Activated effector memory CD4-positive, alpha-beta T cell treated with Interleukin-2 at 50 U/mL for 16 hours (primary cell): ENCODE measurements around the gene AVPI1.
A peak's percentile ranks its signal among the peaks of the same experiment; 100 is the strongest.
"Not testable (repeated sequence)": the region's sequence is repeated elsewhere in the genome, so short reads cannot be mapped to it uniquely, and the experiment has no call there.

Experiments used
- DNase-seq: peaks from one replicate; pipeline ENCODE4 v3.0.0-alpha.2; 2020

The AVPI1 gene

DNA sequence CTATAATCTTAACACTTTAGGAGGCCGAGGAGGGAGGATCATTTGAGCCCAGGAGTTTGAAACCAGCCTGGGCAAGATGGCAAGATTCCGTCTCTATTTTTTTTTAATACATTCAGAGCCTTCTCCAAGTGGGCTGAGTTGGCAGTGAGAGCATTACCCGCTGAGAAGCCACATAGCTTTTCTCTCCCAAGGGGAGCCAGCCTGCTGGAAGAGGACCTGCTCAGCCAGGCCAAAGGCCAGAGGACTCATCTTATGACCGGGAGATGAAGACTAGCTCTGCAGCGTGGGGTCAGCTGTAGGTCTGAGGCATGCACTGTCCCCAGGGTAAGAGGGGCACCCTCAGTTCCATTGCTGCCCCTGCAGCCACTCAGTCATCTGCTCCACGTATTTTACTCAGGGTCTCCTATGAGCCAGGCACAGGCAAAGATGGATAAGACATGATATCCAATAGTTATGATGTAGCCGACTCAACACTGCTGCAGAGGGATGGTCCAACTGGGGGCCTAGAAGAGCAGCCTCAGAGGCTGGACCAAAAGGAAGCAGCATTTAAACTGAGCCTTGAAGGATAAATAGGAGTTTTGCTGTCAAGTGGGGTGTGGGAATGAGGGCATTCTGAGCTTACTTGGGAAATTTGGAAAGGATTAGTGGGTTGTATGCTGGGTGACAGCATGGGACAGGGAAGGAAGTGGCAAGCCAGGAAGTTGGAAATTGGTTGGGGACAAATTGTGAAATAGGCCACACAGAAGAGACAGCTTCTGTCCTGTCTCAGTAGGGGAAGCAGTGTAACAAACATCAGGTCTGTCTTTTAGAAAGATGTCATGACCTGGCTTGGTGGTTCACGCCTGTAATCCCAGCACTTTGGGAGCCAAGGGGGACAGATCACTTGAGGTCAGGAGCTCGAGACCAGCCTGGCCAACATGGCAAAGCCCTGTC lies 24.9 kb upstream of the AVPI1 start:
- DNase-seq = no peak

DNA sequence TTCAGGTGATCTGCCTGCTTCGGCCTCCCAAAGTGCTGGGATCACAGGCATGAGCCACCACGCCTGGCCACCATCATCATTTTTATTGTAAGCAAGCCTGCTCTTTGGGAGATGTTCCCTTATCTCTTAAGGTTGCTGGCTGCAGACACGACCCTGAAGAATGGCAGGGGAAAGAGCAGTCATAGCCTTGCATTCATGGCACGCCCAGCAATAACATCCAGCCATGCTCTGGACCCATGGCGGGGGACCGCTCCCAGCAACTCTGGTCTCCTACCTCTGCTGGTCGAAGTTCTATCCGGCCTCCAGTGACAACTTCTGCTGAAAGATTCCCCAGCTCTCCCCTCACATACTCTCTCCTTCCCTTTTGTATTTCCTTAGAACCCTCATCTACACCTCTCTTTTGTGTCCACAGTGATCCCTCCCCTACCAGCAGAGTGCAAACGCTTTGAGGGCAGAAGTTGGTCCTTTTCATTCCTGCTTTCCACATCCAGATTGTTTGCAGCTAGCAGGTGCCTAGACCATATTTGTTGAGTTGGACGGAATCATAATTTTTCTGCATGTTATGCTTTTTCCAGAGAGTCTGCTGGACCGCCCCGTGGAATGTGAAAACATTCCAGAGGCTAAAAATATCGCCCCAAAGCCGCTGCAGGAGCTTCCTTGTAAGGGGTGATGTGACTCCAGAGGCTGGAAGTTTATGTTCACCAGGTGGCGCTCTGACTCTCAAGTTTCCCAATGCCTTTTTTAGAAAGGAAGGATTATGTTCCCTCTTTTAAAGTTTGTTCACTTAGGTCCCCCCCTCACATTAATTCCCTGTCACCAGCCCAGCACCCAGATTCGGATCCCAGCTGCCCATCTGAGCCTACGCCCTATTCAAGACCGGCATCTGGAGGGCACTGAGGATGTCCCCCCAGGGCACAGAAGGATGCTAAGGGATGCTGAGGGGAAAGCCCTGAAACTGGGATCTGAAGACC lies 22.2 kb upstream of the AVPI1 start:
- DNase-seq = no peak

DNA sequence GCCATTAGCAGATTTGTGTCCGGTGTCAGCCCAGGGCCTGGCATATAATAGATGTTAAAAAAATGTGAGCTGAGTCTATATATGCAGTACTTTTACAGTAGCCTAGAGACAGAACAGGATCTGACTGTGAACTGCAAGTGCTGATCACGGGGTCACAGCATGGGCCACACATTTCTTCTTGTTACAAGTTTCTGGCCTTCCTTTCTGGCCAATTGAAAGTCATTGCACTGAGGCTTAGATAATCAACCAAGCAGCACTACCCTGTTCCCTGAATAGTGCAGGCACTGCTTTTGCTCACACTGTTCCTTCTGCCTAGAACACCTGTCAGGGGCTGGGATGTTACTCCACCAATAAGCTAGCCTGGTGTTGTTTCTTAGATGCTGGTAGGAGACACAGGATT lies 21.1 kb upstream of the AVPI1 start:
- DNase-seq = no peak

DNA sequence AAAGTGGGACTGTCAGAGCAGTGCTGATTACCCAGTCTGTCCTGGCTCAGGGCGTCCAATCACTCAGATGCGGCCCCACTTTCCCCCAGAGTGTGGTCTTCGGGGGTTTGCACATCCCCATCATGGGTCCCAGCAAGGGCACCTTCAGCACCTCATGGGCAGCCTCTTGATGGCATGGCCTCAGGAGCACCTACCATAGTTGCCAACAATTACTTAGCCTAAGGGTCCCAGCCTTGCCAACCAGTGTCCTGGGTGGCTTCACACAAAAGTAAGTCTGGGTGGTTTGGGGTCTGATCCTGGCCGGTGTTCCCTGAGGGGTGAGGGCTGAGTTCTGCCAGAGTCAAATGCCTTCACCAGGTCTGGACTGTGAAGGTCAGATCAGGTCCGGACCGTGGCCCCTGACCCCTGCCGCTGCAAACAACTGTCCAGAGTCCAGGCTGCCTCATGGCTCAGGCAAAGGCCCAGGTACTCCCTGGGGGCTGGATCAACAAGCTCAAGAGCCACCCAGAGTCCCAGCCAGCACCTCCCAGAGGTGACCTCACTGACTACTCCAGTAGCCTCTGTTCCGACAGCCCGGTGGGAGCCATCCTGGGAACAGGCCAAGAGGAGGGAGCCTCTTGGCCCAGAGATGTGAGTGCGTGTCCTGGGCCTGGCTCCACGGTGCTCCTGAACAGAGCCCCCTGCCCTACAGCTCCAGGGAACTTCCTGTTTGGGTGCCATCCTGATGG lies 20.3 kb upstream of the AVPI1 start:
- DNase-seq = no peak

DNA sequence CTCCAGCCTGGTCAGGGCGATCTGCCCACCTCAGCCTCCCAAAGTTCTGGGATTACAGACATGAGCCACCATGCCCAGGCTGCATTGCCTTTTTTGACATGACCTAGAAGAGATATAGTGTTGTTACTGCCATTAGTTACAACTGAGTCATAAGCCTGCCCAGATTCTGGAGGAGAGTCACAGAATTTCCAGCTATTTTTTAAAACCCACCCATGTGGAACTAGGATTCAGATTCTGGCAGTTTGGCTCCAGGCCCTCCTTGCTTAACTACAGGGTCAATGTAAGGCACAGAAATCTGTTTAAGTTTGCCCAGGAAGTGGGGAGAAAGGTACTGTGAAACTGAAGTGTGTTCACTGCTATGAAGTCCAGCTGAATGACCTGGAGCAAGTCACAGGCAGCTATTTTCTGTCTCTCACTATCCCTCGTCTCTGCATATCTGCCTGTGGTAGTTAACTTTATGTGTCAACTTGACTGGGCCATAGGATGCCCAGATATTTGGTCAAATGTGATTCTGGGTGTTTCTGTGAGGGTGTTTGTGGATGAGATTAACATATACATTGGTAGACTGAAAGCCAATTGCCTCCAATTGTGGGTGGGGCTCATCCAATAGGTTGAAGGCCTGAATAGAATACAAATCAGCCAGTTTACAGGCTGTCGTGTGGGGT lies 18.1 kb upstream of the AVPI1 start:
- DNase-seq = no peak

DNA sequence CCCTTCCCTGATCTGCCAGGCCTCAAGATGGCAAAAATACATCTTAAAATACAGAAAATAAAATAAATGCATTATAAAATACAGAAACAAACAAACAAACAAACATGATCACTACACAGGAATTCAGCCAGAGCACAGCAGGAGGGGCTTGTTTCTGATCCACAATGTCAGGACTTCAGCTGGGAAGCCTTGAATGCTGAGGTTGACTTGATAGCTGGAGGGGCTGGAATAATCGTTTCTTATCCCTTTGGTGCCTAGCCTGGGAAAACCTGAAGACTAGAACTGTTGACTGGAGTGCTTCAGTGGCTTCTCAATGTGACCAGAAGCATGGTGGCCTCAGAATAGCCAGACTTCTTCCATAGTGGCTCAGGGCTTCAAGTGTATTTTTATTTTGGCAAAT lies 17.3 kb upstream of the AVPI1 start:
- no peak for DNase-seq

DNA sequence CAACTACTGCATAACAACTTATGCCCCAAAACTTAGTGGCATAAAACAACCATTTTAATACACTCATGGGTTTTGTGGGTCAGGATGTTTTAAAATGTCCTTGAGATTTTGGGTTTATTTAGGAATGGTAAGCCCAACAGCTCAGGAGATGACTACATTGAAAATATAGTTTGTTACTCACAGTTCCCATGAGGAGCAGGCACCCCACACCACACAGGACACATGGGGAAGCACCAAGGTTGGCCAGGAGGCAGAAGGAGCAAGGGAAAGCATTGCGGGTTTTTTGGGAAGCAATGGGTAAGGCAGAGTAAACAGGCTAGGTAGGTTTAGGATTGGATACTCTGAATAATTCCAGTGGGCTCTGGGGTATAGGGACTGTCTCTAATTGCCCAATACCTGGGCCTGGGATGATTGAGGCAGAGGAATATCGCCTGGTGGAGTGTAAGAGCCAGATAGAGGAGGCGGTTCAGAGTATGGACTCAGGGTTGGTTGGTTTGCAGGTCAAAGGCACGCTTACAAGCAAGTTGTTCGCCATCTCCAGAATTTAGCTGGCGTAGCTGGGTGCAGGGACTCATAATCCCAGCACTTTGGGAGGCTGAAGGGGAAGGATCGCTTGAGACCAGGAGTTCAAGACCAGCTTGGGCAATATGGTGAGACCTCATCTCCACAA lies 16.5 kb upstream of the AVPI1 start:
- no peak for DNase-seq

DNA sequence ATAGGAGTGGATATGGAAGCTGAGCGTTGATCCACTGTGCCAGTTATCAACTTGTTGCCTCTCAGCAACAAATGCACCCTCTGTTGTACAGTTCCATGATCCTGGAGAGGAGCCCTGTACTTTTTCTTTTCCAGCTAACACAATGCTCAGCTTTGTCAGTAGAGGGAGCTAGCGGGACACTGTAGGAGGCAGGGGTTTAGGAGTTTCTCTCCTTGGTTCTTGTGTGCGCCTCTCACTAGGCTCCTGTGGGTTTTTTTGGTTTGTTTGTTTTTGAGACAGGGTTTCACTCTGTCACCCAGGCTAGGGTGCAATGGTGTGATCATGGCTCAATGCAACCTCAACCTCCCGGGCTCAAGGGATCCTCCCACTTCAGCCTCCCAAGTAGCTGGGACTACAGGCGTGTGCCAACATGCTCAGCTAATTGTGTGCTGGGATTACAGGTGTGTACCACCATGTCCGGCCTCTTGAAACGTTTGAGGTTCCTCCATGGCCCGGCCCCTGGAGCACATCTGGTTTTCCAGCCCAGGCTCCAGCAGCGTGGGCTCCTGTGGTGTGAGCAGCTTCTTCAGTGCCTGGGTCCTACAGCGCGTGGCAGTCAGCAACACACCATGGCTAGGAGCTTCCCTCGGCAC lies 14.5 kb upstream of the AVPI1 start:
- DNase-seq = no peak

DNA sequence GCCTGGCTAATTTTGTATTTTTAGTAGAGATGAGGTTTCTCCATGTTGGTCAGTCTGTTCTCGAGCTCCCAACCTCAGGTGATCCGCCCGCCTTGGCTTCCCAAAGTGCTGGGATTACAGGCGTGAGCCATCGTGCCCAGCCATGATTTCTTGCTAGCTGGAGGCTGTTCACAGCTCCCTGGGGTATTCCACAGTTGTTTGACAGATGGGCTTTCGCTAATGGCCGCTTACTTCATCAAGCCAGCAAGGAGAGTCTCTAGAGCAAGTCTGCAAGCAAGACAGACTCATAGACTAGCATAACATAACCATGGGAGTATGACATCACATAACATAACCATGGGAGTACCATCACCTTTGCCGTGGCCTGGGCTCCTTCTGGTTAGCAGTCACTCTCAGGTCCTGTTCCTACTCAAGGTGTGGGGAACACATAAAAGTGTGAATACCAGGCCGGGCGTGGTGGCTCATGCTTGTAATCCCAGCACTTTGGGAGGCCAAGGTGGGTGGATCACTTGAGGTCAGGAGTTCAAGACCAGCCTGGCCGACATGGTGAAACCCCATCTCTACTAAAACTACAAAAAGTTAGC lies 11.1 kb upstream of the AVPI1 start:
- not testable (repeated sequence) for DNase-seq

DNA sequence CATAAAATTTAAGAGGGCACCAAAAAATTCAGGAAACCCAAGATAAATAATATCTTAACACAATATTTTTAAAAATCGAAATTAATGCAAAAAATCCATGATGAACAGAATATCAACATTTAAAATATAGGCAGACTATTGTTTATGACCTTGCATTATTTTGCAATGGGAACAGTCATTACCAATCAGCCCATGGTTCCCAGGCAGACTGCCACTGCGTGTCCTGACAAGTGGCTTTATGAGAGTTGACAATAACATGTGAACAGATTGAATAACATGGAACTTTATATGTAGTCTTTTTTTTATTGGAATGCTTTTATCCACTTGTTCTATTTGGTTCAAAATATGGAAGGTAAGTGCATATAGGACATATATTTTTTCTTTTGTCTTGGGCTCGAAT lies 3.1 kb upstream of the AVPI1 start:
- DNase-seq = no peak

DNA sequence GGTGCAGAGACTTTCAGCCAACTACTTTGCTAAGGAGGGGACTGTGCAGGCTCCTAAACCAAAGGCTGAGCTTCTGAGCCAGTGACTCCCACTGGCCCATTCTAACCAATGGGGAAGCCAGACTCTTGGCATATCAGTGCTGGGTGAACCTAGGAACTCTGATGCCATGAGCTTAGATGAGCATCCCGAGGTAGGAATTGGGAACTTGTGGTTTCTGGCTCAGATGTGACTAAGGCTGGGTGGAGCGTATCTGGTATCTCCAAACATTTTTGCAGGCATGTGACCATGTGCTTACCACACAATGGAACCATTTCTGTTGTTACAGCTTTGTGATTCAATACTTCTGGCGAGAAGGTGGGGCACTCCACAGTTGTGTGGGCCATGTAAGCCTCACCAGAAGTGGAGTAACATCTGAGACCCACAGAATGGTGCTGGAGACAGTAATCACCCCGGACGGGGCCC lies 2.5 kb upstream of the AVPI1 start:
- DNase-seq = no peak

DNA sequence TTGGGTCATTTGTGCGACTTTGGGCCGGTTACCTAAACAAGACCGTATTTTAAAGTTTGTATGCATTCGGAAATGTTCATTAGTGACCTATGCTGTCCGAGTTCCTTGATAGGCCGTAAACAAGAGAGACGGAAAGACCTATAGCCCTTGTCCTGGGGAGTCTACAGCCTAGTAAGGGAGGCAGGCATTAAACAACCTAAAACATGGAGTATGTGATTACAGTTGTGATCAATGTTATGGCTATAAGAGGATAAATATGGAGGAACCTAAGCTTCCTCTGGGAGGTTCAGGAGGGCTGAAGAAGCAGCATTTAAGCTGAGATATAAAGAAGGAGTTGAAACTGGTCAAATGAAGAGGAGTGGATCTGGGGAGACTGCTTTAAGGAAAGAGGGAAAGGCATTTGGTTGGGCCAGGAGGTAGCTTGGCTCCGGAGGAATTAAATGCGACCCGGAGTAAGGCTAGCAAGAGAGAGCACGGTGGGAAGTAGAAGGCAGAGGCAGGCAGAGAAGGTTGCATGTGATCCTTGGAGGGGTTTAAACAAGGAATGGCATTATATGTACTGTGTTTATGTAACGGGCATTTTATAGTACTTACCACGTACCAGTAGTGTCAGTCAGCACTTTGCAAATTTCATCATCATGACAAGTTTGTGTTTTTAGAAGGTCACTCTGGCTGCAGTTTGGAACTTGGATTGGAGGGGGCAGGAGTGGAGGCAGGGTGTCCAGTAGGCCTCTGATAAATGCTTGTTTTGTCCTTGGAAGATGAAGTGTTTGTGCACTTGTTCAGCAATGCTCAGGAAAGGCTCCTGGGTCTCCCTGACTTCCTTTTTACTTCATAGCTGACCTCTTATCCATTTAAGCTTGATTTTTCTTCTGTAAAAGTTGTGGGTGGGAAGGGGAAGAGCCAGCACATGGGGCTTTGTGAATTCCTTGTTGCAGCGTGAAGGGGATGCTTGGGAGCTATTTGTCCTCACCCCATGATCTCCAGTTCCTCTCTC lies 1.0 kb upstream of the AVPI1 start:
- DNase-seq = no peak

DNA sequence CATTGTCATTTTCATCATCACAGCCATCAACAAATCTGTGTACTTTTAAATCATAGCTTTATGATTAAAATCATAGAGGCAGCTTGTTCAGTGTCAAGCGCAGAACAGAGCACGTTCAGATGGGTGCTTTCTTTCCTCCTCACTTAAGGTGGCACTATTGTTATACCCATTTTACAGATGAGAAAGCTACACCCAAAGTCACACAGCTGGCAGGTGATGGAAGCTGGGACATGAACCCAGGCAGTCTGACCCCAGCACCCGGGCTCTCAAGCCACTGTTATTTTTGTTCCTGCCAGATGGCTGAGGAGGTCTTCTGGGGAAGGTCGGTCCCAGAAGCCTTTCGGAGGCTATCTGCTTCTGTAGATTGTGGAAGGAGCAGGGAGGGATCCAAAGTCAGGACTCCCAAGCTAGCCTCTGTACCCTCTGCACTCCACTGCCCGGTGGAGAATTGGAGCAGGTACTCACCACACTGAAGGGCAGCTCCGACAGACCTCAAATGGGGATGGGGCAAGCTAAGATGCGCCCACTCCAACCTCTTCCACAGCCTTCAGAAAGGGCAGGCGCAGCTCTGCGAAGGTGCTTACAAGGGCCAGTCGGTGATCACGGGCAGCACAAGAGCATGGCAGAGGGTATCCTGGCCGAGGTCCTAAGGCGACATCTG lies 610 bp downstream of the AVPI1 start:
- peak; percentile 6 for DNase-seq

DNA sequence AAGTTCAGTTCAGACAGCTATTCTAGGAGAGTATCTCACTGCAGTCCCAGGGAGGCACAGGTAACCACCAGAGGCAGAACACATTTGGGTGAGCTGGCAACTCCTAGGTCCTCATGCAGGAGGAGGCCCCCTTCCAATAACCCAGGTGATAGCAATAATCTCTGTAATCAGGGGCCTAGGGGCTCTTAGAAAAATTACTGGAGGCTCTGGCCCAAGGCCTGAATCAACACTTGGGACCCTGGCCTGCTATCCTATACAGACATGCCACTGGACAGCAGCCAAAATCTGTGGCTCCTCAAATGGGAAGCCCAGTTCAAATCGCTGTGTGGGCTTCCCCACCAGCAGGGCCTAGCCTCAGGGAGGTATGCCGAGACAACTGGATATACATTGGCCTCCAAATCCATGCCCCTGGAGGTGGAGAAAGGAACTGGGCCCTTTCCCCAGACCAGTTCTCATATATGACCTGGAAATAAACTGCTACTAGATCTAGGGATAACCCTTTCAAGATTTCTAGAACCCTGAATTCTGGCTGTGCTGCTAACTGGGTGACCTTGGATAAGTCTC lies 1.6 kb downstream of the AVPI1 start:
- DNase-seq = no peak

DNA sequence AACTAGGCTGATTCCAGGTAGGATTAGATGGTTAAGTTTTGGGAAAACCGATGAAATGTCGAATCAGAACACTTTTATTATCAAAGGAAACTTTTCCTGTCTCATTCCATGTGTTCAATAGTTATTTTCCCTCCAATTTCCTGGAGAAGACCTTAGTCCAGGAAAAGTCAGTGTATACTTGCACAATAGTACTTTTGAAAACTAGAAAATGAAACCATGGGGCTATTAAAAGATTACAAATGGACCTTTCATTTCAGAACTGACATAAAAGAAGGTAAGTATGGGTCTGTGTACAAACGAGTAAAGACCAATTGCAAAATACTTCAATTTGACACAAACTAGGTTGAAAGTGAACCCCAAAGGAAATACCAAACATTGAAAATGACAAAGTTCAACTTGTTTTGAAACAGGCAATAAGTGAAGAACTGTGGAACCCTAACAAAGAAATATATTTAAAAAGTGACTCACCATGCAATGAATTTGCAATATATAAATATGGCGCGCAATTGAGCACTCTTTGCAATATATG lies 2.1 kb downstream of the AVPI1 start:
- DNase-seq = no peak

DNA sequence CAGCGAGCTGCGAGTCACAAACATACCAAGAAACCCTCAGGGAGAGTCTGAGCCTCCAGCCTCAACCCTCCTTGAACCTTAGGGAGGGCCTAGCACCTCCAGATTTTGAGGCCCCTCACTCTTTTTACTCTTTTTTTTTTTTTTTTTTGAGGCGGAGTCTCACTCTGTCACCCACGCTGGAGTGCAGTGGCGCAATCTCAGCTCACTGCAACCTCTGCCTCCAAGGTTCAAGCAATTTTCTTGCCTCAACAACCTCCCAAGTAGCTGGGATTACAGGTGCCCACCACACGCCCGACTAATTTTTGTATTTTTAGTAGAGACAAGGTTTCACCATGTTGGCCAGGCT lies 2.7 kb downstream of the AVPI1 start:
- not testable (repeated sequence) for DNase-seq

DNA sequence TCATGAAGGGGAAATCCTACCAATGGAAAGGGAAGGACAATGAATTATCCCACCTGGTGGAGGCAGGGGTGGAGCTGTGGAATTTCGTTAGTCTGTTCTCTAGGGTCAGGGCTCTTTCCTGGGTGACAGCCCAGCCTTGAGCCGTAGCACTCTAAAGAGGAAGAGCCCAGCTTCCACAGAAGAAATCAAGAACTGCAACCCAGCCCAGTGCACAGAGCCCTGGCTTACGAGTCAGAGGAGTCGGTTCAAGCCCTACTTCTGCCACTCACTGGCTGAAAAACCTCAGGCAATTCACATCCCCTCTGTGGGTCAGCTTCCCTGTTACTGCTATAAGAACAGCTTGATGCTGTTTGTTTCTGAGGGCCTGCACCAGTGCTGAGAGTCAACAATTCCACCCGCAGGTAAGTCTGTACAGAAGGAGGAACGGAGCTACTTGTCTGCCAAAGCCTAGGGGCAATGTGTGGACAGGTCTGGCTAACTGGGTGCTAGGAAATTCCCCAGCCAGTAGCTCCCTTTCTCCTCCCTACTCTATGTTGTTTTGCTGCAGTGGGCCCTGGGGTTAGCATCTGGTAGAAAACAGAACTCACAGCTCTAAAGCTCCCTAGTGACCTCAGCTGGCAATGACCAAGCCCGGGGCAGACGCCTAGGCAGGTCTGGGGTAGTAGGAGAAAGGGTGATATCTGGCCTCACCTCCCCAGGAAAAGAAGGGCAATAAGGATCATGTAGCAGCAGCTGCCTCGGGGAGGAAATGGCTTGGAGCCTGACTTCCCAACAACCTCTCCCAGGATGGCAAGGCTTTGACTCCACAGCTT lies 3.3 kb downstream of the AVPI1 start:
- no peak for DNase-seq

DNA sequence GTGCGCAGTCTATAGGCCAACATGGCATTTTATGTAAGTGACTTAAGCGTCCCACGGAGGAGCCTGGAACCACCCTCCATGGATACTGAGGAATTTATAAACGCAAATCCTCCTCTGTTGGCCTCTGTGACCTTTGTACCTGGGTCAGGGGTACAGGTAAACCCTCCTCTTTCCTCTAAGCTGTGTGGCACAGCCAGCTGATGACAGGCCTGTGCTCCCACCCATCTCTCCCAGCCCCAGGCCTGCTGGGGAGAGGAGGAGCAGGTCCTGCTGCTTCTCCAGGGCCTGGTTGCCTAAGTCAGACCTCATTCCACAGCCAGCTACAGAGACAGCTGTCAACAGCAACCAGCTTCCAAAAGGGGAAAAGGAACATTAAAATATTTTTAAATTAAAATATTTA lies 5.0 kb downstream of the AVPI1 start:
- DNase-seq = no peak
